Measurements from ENCODE around the gene ZNF653. TPM values are rescaled to one million over a fixed set of nuclear protein-coding genes. Genes with fewer than 3 reads are reported as not detected.

Gene ZNF653
- total and polyA plus RNA-seq, 2 of the 8 experiments (the other 6 are each of a cell fraction or from before 2014, with no cell fraction given): 7.0 to 7.9 TPM

- TF ChIP-seq CHD7 (IDR thresholded peaks at IDR 0.05; ENCODE audit: insufficient replicate concordance, low read length): no peak
- TF ChIP-seq KDM1A (IDR thresholded peaks at IDR 0.05; ENCODE audit: borderline replicate concordance, low read length): no peak
- no peak for TF ChIP-seq CHD2 (IDR thresholded peaks at IDR 0.05; ENCODE audit: low read length)
- no peak for TF ChIP-seq BCL11A (IDR thresholded peaks at IDR 0.05; ENCODE audit: low read depth in 2 of 2, low read length in 2 of 2)
- TF ChIP-seq POLR2AphosphoS5 (IDR thresholded peaks at IDR 0.05; ENCODE audit: low read depth, low read length): no peak
- no peak for TF ChIP-seq GABPA (IDR thresholded peaks at IDR 0.05; ENCODE audit: borderline replicate concordance, insufficient read depth, low read length)
- TF ChIP-seq YY1 (IDR thresholded peaks at IDR 0.05; ENCODE audit: low read depth, low read length): no peak
- no peak for TF ChIP-seq SP4 (IDR thresholded peaks at IDR 0.05; ENCODE audit: low read length)
- TF ChIP-seq CREB1 (IDR thresholded peaks at IDR 0.05): no peak
- TF ChIP-seq TAF7 (optimal IDR thresholded peaks at IDR 0.05; ENCODE audit: borderline replicate concordance, low read depth, low read length): no peak
- no peak for TF ChIP-seq RBBP5 (IDR thresholded peaks at IDR 0.05; ENCODE audit: borderline replicate concordance, low read depth, low read length)
- TF ChIP-seq RAD21 (IDR thresholded peaks at IDR 0.05 in 1 of 2, conservative IDR thresholded peaks at IDR 0.05 in 1 of 2; ENCODE audit: low read depth in 2 of 2, low read length in 2 of 2): no peak
These were observed 61.6 kb downstream of the ZNF653 start (continued) for GRCh38 chr19:11444059-11444458.
